Measurements from ENCODE around the gene SVEP1. TPM values are rescaled to one million over a fixed set of nuclear protein-coding genes. Genes with fewer than 3 reads are reported as not detected.

The SVEP1 gene
- total and polyA plus RNA-seq, 2 experiments from 2014 or later, result 5.3 to 14.6 TPM

- Histone ChIP-seq H3K79me2 (no peaks in the 10 kb centered on the region), H3K4me2 (no peak overlapping the region), H3K4me1 (ENCODE audit: insufficient read depth) (no peaks in the 10 kb centered on the region), H3K9me3 (ENCODE audit: low read depth) (no peaks in the 10 kb centered on the region), H3K9me2 (replicated peaks; ENCODE audit: insufficient read depth) (no peaks in the 10 kb centered on the region), H3K27ac (no peak overlapping the region), H4K20me1 (ENCODE audit: insufficient read depth, poor library complexity, severe bottlenecking) (no peaks in the 10 kb centered on the region), H3K27me3 (no peaks in the 10 kb centered on the region), H2AFZ (no peak overlapping the region), H3K36me3 (replicated peaks; ENCODE audit: insufficient read depth, low read depth) (no peaks in the 10 kb centered on the region), H3K4me3 (no peak overlapping the region)
- TF ChIP-seq, protein P1, sequence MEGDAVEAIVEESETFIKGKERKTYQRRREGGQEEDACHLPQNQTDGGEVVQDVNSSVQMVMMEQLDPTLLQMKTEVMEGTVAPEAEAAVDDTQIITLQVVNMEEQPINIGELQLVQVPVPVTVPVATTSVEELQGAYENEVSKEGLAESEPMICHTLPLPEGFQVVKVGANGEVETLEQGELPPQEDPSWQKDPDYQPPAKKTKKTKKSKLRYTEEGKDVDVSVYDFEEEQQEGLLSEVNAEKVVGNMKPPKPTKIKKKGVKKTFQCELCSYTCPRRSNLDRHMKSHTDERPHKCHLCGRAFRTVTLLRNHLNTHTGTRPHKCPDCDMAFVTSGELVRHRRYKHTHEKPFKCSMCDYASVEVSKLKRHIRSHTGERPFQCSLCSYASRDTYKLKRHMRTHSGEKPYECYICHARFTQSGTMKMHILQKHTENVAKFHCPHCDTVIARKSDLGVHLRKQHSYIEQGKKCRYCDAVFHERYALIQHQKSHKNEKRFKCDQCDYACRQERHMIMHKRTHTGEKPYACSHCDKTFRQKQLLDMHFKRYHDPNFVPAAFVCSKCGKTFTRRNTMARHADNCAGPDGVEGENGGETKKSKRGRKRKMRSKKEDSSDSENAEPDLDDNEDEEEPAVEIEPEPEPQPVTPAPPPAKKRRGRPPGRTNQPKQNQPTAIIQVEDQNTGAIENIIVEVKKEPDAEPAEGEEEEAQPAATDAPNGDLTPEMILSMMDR (IDR thresholded peaks at IDR 0.05; ENCODE audit: poor library complexity), result no peak
- TF ChIP-seq EZH2phosphoT487 (IDR thresholded peaks at IDR 0.05; ENCODE audit: low read depth, severe bottlenecking, unreplicated experiment), result no peak
- TF ChIP-seq EZH2 (IDR thresholded peaks at IDR 0.05; ENCODE audit: borderline replicate concordance), result no peak
- DNase-seq (ENCODE audit: low spot score), result no peak
These were observed 244.7 kb downstream of the SVEP1 start for GRCh38 chr9:110334871-110335270.

- Histone ChIP-seq H3K4me3 (no peak overlapping the region), H3K4me1 (ENCODE audit: insufficient read depth) (no peaks in the 10 kb centered on the region)
- WGBS (ENCODE audit: low lambda C conversion rate, missing lambda C conversion rate), result 95% methylated on average over 4 of the region's 4 CpGs
These were observed 245.4 kb downstream of the SVEP1 start for GRCh38 chr9:110334183-110334582.

GRCh38 chr9:110332766-110333165 is 246.8 kb downstream of the SVEP1 start:
- Histone ChIP-seq H3K9me3 (ENCODE audit: low read depth) (no peaks in the 10 kb centered on the region), H3K4me2 (no peak overlapping the region), H3K79me2 (no peaks in the 10 kb centered on the region), H3K36me3 (replicated peaks; ENCODE audit: insufficient read depth, low read depth) (no peaks in the 10 kb centered on the region), H4K20me1 (ENCODE audit: insufficient read depth, poor library complexity, severe bottlenecking) (no peaks in the 10 kb centered on the region), H3K9me2 (replicated peaks; ENCODE audit: insufficient read depth) (no peaks in the 10 kb centered on the region), H2AFZ (no peak overlapping the region), H3K4me3 (no peak overlapping the region), H3K27ac (no peak overlapping the region), H3K27me3 (no peaks in the 10 kb centered on the region), H3K4me1 (ENCODE audit: insufficient read depth) (no peaks in the 10 kb centered on the region)
- WGBS (ENCODE audit: low lambda C conversion rate, missing lambda C conversion rate), result 94% methylated on average over 3 of the region's 3 CpGs
- TF ChIP-seq EZH2 (IDR thresholded peaks at IDR 0.05; ENCODE audit: borderline replicate concordance) (no peak), EZH2phosphoT487 (IDR thresholded peaks at IDR 0.05; ENCODE audit: low read depth, severe bottlenecking, unreplicated experiment) (no peak)
- TF ChIP-seq, protein P1 (IDR thresholded peaks at IDR 0.05; ENCODE audit: poor library complexity), result no peak
- DNase-seq (ENCODE audit: low spot score), result no peak

More at GRCh38 chr9:110334183-110334582, 245.4 kb downstream of the SVEP1 start:
- H3K4me2 ChIP-seq, result no peak overlapping the region
- no peaks in the 10 kb centered on the region for H3K9me3 ChIP-seq (ENCODE audit: low read depth)
- no peak overlapping the region for H3K27ac ChIP-seq
- no peaks in the 10 kb centered on the region for H3K36me3 ChIP-seq (replicated peaks; ENCODE audit: insufficient read depth, low read depth)
- DNase-seq (ENCODE audit: low spot score), result no peak
- H2AFZ ChIP-seq, result no peak overlapping the region
- no peaks in the 10 kb centered on the region for H3K79me2 ChIP-seq
- H3K27me3 ChIP-seq, result no peaks in the 10 kb centered on the region
- TF ChIP-seq EZH2phosphoT487 (IDR thresholded peaks at IDR 0.05; ENCODE audit: low read depth, severe bottlenecking, unreplicated experiment) (no peak), EZH2 (IDR thresholded peaks at IDR 0.05; ENCODE audit: borderline replicate concordance) (no peak)
- TF ChIP-seq, protein P1 (IDR thresholded peaks at IDR 0.05; ENCODE audit: poor library complexity), result no peak
- no peaks in the 10 kb centered on the region for H4K20me1 ChIP-seq (ENCODE audit: insufficient read depth, poor library complexity, severe bottlenecking)
- H3K9me2 ChIP-seq (replicated peaks; ENCODE audit: insufficient read depth), result no peaks in the 10 kb centered on the region

Measured in hepatocyte (in vitro differentiated cells).